Measurements from ENCODE around the gene ARID5B.
A peak's percentile ranks its signal among the peaks of the same experiment; 100 is the strongest.

Gene ARID5B

GRCh38 chr10:61904733-61905725 is 3.5 kb downstream of the ARID5B start:
- DNase-seq, result peak; percentile 70 to 88

DNA sequence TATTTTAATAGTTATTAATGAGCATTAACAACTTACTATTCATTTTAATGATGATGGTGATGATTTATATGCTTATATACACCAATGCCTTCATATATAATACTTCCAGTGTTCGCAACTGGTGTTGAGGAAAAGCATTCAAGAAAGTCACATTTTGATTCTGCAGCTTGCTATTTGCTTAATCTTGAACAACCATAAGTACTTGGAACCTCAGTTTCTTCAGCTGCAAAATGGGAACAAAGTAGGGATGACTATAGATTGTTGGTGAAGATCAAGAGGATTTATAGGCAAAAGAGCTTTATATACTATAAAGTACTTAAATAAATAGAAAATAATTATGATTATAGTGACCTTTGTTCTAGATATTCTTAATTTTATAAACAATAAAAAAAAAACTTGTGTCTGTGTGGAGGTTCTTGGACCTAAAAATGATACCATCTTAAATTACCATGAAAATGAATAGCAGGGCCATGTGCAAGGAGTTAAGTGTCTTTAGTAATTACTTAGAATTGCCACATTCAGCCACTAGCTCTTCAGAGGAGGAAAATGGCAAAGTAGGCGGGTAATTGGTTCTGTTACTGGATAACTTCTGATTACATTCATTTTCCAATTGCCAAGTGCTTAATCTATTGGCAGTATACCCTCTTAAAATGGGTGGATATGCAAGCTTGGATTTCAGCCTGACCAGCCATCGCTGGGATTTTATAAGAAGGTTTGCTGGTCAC is 4.5 kb downstream of the ARID5B start:
- DNase-seq, result no peak

DNA sequence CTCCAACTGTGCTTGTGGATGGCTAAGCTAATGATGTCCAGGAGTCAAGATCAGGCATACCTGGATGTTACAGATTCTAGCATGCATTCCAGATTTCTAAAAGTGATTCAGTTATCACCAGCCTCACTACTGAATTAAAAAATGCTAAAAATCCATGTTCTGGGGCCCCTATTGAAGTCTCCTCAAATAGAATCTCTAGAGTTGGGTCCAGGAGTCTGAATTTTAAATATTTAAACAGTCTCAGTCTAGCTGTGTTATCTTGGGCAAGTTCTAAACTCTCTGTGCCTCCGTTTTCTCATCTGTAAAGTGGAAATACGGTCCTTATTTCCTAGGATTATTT is 5.0 kb downstream of the ARID5B start:
- no peak for DNase-seq

DNA sequence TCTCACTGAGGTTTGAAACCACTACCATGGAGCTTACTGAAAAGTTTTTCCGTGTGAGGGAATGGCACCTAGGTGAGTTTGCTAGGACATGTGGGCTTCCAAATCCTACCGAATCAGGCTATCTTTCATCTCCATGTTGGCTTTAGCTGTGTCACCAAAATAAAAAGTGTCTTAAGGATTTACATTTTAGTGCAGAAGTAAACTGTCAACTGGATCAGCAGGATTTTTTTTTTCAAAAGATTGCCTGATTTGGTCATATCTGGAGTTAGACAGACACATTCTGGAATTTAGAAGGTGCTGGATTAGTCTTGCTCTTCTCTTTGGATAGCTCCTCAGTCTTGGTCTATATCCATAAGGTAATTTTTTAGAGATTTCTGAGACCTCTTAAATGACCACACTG is 5.5 kb downstream of the ARID5B start:
- no peak for DNase-seq

DNA sequence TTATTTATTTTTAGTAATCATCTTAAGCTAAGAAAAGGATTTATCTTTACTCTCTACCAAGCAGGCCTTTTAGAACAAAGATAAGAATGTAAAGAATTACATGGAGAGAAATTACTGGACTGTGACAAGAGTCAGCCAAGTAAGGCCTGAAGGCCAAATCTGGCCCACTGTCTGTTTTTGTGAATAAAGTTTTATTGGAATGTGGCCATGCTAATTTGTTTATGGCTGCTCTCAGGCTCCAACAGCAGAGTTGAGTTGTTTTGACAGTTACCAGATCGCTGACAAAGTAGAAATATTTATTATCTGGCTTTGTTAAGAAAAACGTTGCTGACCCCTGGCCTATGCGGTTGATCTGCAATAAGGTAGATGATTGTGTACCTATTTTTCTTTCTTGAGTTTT is 6.1 kb downstream of the ARID5B start:
- no peak for DNase-seq

DNA sequence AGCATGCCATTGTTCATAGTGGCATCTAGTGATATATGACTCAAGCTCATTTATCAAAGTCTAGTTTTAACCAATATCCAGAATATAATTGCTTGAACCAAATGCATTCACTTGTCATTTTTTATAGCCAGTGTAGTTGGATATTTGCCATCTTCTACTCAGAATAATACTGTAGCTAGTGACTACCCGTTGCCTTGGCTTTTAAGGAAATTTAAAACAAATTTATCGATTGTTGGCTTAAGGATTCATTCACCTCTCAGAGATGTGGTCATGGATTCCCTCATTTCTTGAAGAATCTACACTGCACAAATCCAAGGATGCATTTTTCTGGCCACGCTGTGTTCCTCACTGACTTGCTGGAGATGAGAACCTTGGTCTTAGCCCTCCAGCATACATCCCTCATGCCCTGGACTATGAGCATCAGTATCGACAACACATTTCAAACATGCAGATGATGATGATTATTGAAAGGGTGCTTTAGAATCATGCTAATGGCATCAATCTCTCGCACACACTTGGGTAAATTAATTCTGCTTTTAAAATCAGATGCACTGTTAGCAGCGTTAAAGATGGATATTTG is 8.8 kb downstream of the ARID5B start:
- no peak for DNase-seq

GRCh38 chr10:61910894-61911293 is 9.4 kb downstream of the ARID5B start:
- no peak for DNase-seq

- no peak for DNase-seq
These were observed 9.9 kb downstream of the ARID5B start for GRCh38 chr10:61911425-61911824.

- no peak for DNase-seq
These were observed 11.5 kb downstream of the ARID5B start for GRCh38 chr10:61912981-61913380.

- no peak for DNase-seq
These were observed 16.6 kb downstream of the ARID5B start for GRCh38 chr10:61918140-61918539.

DNA sequence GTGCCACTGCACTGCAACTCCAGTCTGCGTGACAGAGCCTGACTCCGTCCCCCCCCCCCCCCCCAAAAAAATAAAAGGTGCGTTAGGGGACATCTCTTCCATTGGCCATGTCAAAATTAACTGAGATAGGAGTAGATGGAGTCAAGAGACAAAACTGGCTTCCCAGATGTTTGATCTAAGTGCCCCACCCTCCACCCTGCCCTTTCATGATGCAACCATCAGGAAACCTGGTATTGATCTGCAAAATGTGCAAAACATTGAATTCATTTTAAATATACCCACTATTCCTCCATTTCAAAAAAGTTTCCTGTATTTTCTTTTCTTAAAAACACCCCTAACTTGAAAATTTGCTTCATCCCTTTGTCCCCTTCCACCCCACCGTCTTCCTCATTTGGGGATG is 17.5 kb downstream of the ARID5B start:
- DNase-seq, result no peak

- DNase-seq, result no peak
These were observed 18.2 kb downstream of the ARID5B start for GRCh38 chr10:61919646-61920215.

DNA sequence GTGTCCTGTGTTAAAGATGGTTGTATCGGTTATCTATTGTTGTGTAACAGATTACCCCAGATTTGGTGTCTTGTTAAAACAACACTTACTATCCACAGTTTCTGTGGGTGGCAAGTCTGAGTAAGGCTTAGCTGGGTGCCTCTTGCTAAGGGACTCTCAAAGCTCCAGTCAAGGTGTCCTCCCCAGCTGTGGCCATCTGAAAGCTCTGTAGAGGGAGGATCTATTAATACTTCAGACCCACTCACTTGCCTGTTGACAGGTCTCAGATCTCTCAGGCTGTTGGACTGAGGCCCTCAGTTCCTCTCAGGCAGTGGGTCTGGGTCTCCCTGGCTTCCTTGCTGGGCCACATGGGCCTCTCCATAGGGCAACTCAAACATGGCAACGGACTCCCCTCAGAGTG is 19.6 kb downstream of the ARID5B start:
- no peak for DNase-seq

GRCh38 chr10:61923210-61923949 is 21.9 kb downstream of the ARID5B start:
- DNase-seq, result no peak

DNA sequence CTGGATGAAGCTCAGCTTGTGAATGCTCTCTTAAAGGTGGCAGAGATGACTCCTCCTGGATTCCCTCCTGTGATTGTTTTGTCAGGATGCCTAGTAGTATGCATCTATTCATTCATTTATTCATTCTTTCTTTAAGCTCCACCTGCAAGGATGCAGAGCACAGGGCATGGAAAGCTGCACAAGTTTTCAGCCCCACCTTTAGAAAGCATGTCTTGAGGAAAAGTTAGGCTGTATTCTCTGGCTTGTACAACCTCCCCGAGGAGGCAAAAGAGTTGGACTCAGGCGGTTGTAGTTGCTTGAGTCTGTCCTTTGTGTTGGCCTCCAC is 22.4 kb downstream of the ARID5B start:
- no peak for DNase-seq

GRCh38 chr10:61929555-61929954 is 28.1 kb downstream of the ARID5B start:
- DNase-seq, result no peak

DNA sequence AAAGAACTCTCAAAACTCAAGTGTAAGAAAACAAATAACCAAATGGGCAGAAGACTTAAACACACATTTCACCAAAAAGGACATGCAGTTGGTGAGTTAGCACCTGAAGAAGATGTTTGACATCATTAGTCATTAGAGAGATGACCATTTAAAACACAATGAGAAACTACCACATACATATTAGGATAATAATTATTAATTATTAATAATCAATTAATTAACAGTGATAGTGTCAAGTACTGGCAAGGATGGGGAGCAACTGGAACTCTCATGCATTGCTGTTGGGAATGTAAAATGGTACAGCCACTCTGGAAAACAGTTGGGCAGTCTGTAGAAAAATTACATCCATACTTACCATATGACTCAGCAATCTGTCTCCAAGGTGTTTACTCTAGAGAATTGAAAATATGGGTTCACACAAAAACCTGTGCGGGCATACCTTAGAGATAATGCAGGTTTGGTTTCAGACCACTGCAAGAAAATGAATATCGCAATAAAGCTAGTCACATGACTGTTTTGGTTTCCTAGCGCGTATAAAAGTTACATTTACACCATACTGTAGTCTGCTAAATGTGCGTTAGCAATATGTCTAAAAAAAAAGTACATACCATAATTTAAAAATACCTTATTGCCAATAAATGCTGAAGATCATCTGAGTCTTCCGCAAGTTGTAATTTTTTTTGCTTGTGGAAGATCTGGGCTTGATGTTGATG is 30.3 kb downstream of the ARID5B start:
- DNase-seq, result no peak

- DNase-seq, result no peak
These were observed 32.5 kb downstream of the ARID5B start for GRCh38 chr10:61933859-61934555.

DNA sequence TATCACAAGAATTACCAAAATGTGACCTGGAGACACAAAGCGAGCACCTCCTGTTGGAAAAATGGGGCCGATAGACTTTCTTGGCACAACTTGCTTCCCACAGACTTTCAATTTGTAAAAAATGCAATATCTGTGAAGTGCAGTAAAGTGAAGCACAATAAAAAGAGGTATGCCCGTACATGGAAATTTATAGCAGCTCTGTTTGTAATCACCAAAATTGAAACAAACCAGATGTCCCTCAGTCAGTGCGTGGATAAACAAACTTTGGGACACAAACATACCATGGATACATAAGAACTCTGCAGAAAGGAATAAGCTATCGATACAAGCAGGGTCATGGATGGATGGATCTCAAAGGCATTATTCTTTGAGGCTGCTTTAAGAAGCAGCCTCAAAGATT is 33.6 kb downstream of the ARID5B start:
- DNase-seq, result no peak

GRCh38 chr10:61936770-61937169 is 35.3 kb downstream of the ARID5B start:
- DNase-seq, result no peak

- peak; percentile 63 to 87 for DNase-seq
These were observed 36.3 kb downstream of the ARID5B start for GRCh38 chr10:61937631-61938351.
